OCI-LY7 (cell line): ENCODE data around the gene SMPD4. TPM values are rescaled to one million over a fixed set of nuclear protein-coding genes. Genes with fewer than 3 reads are reported as not detected.
"Not testable (repeated sequence)": the region's sequence is repeated elsewhere in the genome, so short reads cannot be mapped to it uniquely, and the experiment has no call there.

Experiments used
- BruUV-seq: library from RNA; stranded (reverse); fragments of 400-500 nt; replicated peaks from 2 replicates; lab custom pipeline; 2021; lab: Mats Ljungman, UMichigan
- CTCF ChIA-PET: fragments of 300-600 bp; sonication (Branson Sonifier 250); formaldehyde crosslinking; loops from one replicate; lab custom pipeline; 2022; ENCODE audit warnings: antibody characterized with exemption; ENCODE audit not compliant: unreplicated experiment; lab: Charles Lee
- POLR2A ChIA-PET: fragments of 300-600 bp; sonication (Branson Sonifier 250); formaldehyde crosslinking; loops from one replicate; lab custom pipeline; 2022; ENCODE audit warnings: antibody characterized with exemption; lab: Charles Lee
- DNase-seq: peaks from one replicate; pipeline ENCODE4 v3.0.0-alpha.2; 2015; ENCODE audit warnings: low spot score
- H2AFZ ChIP-seq: fragments of 200-600 bp; sonication (generic), shearing (Covaris generic); 2 replicates; pipeline ENCODE4 v1.6.1; 2014; ENCODE audit warnings: mild to moderate bottlenecking, antibody characterized with exemption, low read length, moderate library complexity
- H3K27ac ChIP-seq: fragments of 200-600 bp; sonication (generic); 2 replicates; pipeline ENCODE4 v1.5.1; 2014; ENCODE audit warnings: mixed run types, low read depth, mild to moderate bottlenecking, moderate library complexity, low read length, inconsistent platforms; ENCODE audit not compliant: poor library complexity, severe bottlenecking
- H3K36me3 ChIP-seq: fragments of 200-600 bp; sonication (generic); 2 replicates; pipeline ENCODE4 v1.6.1; 2014; ENCODE audit warnings: mild to moderate bottlenecking, antibody characterized with exemption, low read length, moderate library complexity, mixed read lengths; ENCODE audit not compliant: insufficient read depth
- H3K4me1 ChIP-seq: fragments of 200-600 bp; sonication (generic); 2 replicates; pipeline ENCODE4 v1.5.1; 2014; ENCODE audit warnings: mild to moderate bottlenecking, low read length; ENCODE audit not compliant: insufficient read depth, poor library complexity, severe bottlenecking
- H3K4me2 ChIP-seq: fragments of 200-600 bp; sonication (generic); 2 replicates; pipeline ENCODE4 v1.6.1; 2014; ENCODE audit warnings: mild to moderate bottlenecking, low read length
- H3K4me3 ChIP-seq: fragments of 200-600 bp; sonication (generic); 2 replicates; pipeline ENCODE4 v1.5.1; 2014; ENCODE audit warnings: mild to moderate bottlenecking, low read depth, low read length; ENCODE audit not compliant: poor library complexity, severe bottlenecking
- H3K79me2 ChIP-seq: fragments of 200-600 bp; sonication (generic); 2 replicates; pipeline ENCODE4 v1.6.1; 2016; ENCODE audit warnings: low read depth, mild to moderate bottlenecking, low read length, moderate library complexity, mixed read lengths; ENCODE audit not compliant: insufficient read depth
- H3K9me2 ChIP-seq: fragments of 200-600 bp; sonication (generic); 2 replicates; pipeline ENCODE4 v1.6.1; 2016; ENCODE audit warnings: mild to moderate bottlenecking, low read length, mixed read lengths; ENCODE audit not compliant: insufficient read depth
- H3K9me3 ChIP-seq: fragments of 200-600 bp; sonication (generic); 2 replicates; pipeline ENCODE4 v1.6.1; 2014; ENCODE audit warnings: mild to moderate bottlenecking, mixed run types, low read length, mixed read lengths
- H4K20me1 ChIP-seq: fragments of 200-600 bp; sonication (generic); 2 replicates; pipeline ENCODE4 v1.6.1; 2014; ENCODE audit warnings: mild to moderate bottlenecking, antibody characterized with exemption, low read length, moderate library complexity, mixed read lengths; ENCODE audit not compliant: insufficient read depth
- CTCF ChIP-seq: fragments of 200-600 bp; sonication (generic); conservative IDR thresholded peaks from 2 replicates; pipeline ENCODE4 v1.5.1; 2014; ENCODE audit warnings: mild to moderate bottlenecking, antibody characterized with exemption, low read length, moderate library complexity, mixed read lengths
- EZH2phosphoT487 ChIP-seq: fragments of 200-600 bp; sonication (generic); IDR thresholded peaks from 2 replicates; pipeline ENCODE4 v1.6.1; 2018; ENCODE audit warnings: low read depth, borderline replicate concordance, mild to moderate bottlenecking, mixed run types, antibody characterized with exemption, low read length, moderate library complexity, mixed read lengths
- intact Hi-C: fragments of 100-400 bp; cut with micrococcal nuclease; formaldehyde crosslinking; loops from one replicate; pipeline ENCODE4 v1.10.0; 2022; ENCODE audit not compliant: unreplicated experiment
- total RNA-seq, 2 experiments: library from RNA; depleted of rRNA in 1 of 2; stranded (reverse); fragments of >200 nt in 1 of 2; shearing (Covaris generic) in 1 of 2; gene quantifications; 2 replicates each; pipeline ENCODE4 v1.2.3, GENCODE V29; 2014 to 2022

Gene SMPD4
- total RNA-seq, 2 experiments from 2014 or later, result 61.9 to 93.8 TPM

GRCh38 chr2:130185436-130185835, 4.0 kb upstream of the SMPD4 start:
- Histone ChIP-seq H3K4me1 (peaks cover 9% of the 10 kb centered on the region), H3K9me3 (no peaks in the 10 kb centered on the region), H3K79me2 (peaks cover 32% of the 10 kb centered on the region), H3K9me2 (no peaks in the 10 kb centered on the region), H3K4me3 (no peak overlapping the region), H4K20me1 (no peaks in the 10 kb centered on the region), H2AFZ (no peak overlapping the region), H3K36me3 (peaks cover 17% of the 10 kb centered on the region), H3K27ac (no peak overlapping the region), H3K4me2 (no peak overlapping the region)
- CTCF ChIA-PET, result no interaction called here
- no TSS peak for BruUV-seq
- no peak for TF ChIP-seq EZH2phosphoT487
- TF ChIP-seq CTCF, result no peak
- intact Hi-C loops, result no loop called here
- no peak for DNase-seq
- POLR2A ChIA-PET, result interaction anchor here (0.7 kb wide), 1 partner anchor 181 kb away, joined by 3 read pairs; no protein-coding TSS in a partner anchor

- H3K9me3 ChIP-seq, result no peaks in the 10 kb centered on the region
- no peak overlapping the region for H2AFZ ChIP-seq
- peaks cover 21% of the 10 kb centered on the region for H3K4me1 ChIP-seq
- no peaks in the 10 kb centered on the region for H4K20me1 ChIP-seq
- TSS peak; percentile 51 for BruUV-seq
- H3K79me2 ChIP-seq, result peaks cover 49% of the 10 kb centered on the region
- H3K27ac ChIP-seq, result peak overlapping the region; percentile 51
- peaks cover 26% of the 10 kb centered on the region for H3K36me3 ChIP-seq
- no peaks in the 10 kb centered on the region for H3K9me2 ChIP-seq
- intact Hi-C loops, result loop anchor here (2.0 to 5.0 kb wide), 3 partner anchors 36 to 204 kb away; partner anchors contain the start of genes CCDC74B and IMP4
- H3K4me2 ChIP-seq, result peak overlapping the region; percentile 99
- ChIA-PET CTCF (no interaction called here), POLR2A (no interaction called here)
- no peak for DNase-seq
- H3K4me3 ChIP-seq, result peak overlapping the region; percentile 96
- TF ChIP-seq EZH2phosphoT487 (no peak), CTCF (no peak)
These were observed 2.3 kb upstream of the SMPD4 start for GRCh38 chr2:130183512-130184373.

GRCh38 chr2:130182826-130183511, 1.6 kb upstream of the SMPD4 start:
- BruUV-seq, H3K9me2 ChIP-seq, POLR2A ChIA-PET, H2AFZ ChIP-seq, H3K9me3 ChIP-seq, H4K20me1 ChIP-seq, DNase-seq: not testable (repeated sequence)
- CTCF ChIA-PET, result interaction anchor here (0.5 kb wide), 1 partner anchor 168 kb away, joined by 7 read pairs; no protein-coding TSS in a partner anchor
- peak overlapping the region; percentile 96 for H3K4me3 ChIP-seq
- H3K27ac ChIP-seq, result peak overlapping the region; percentile 51
- peaks cover 21% of the 10 kb centered on the region for H3K4me1 ChIP-seq
- H3K36me3 ChIP-seq, result peaks cover 34% of the 10 kb centered on the region
- intact Hi-C loops, result loop anchor here (2.0 to 5.0 kb wide), 3 partner anchors 36 to 204 kb away; partner anchors contain the start of genes CCDC74B and IMP4
- H3K79me2 ChIP-seq, result peaks cover 57% of the 10 kb centered on the region
- peak overlapping the region; percentile 99 for H3K4me2 ChIP-seq
